ENCODE data around the gene PRAMEF1.
"Not testable (repeated sequence)": the region's sequence is repeated elsewhere in the genome, so short reads cannot be mapped to it uniquely, and the experiment has no call there.

The PRAMEF1 gene

DNA sequence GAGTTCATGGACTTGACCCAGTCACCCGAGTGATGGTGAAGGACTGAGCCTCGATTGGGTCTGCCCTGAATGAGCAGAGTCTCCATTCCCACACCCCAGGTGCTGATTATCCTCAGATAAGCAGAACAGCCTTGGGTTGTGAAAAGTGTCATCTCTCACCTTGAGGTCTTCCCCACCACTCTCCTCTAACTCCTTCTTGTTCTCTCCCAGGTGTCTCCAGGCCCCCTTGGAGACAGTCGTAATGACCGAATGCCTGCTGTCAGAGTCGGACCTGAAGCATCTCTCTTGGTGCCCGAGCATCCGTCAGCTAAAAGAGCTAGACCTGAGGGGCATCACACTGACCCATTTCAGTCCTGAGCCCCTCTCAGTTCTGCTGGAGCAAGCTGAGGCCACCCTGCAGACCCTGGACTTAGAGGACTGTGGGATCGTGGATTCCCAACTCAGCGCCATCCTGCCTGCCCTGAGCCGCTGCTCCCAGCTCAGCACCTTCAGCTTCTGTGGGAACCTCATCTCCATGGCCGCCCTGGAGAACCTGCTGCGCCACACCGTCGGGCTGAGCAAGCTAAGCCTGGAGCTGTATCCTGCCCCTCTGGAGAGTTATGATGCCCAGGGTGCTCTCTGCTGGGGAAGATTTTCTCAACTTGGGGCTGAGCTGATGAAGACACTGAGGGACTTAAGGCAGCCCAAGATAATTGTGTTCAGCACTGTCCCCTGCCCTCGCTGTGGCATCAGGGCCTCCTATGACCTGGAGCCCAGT, 14.2 kb upstream of the PRAMEF1 start:
- no peak for DNase-seq

- no peak for DNase-seq
Observed at GRCh38 chr1:12778061-12778460, 13.1 kb upstream of the PRAMEF1 start.

DNA sequence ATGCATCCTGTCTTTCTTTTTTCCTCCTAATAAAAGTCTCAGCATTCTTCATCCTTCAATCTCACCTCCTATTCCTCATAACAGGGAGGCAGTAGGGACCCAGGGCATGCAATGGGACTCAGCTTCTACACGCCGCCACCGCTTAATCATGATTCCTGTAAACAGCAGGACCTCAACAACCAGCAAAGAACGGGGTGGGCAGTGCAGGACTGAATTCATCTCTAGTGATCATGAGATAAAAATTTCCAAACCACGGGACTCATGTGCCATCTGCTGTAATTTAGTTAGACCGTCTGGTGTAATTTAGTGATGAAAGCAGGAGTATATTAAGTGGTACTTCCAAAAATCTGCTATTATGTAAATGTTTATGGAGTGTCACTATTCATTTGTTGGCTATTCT, 12.3 kb upstream of the PRAMEF1 start:
- no peak for DNase-seq

GRCh38 chr1:12781488-12781887, 9.7 kb upstream of the PRAMEF1 start:
- not testable (repeated sequence) for DNase-seq

GRCh38 chr1:12783783-12784182, 7.4 kb upstream of the PRAMEF1 start:
- DNase-seq: not testable (repeated sequence)

DNA sequence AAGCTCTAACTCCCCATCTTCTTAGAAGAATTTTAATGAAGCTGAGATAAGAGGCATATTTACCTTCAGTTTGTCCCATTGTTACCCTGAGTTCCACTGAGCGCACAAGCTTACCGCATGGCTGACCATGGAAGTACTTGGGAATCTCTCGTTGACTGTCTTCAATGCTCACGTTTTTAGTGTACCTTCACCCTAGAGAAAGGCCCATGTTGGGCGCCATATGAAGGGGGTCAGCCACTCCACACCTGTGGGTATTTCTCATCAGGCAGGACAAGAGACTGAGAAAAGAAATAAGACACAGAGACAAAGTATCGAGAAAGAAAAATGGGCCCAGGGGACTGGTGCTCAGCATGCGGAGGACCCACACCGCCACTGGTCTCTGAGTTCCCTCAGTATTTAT, 6.5 kb upstream of the PRAMEF1 start:
- not testable (repeated sequence) for DNase-seq

GRCh38 chr1:12798911-12799310, 7.7 kb downstream of the PRAMEF1 start:
- DNase-seq: no peak

DNA sequence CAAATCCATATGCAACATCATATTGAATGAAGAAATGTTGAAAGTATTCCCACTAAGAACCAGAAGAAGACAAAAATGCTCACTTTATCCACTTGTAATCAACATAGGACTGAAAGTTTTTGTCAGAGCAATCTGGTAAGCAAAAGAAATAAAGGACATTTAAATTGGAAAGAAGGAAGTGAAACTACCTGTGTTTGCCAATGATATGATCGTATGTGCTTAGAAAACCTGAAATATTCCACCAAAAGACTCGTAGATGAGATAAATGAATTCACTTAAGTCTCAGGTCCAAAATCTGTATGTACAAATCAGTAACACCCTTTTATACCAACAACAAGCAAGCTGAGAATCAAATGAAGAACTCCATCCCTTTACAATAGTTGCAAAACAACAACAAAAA, 8.5 kb downstream of the PRAMEF1 start:
- DNase-seq: no peak

GRCh38 chr1:12809933-12810332, 18.7 kb downstream of the PRAMEF1 start:
- no peak for DNase-seq

DNA sequence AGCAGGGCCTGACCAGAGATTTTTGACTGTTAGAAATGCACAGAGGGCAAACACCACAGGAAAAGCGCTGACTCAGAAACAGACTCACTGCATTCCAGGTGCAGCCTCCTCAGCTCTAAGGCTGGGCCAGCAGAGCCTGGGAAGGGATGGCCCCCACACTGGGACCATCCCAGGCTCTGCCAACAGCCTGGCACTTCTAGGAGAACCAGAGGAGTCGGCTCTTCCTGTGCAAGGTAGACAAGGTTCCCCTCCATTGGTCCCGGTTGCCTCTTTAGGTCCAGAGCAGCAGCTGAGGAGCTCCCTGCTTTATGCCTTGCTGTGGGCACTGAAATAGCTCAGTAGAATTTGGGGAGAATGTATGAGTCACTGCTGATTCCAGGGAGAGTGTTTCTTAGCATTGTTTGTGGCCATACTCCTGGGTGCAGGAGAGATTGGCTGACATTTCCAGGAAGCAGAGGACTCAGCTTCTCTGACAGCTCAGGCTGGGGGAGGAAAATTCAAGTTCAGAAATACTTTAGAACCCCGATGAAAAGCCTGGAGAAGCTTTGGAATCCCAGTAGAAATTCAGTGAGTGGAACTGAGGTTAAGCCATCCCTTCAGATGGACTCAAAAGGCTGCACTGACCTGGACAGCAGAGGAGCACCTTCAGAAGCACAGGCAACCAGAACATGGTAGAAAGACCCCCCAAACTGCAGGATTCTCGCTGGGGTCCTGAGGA, 19.7 kb downstream of the PRAMEF1 start:
- no peak for DNase-seq

GRCh38 chr1:12811409-12811784, 20.2 kb downstream of the PRAMEF1 start:
- no peak for DNase-seq

GRCh38 chr1:12819061-12819460, 27.9 kb downstream of the PRAMEF1 start:
- DNase-seq: not testable (repeated sequence)

- DNase-seq: not testable (repeated sequence)
Observed at GRCh38 chr1:12831310-12831709, 40.1 kb downstream of the PRAMEF1 start, which contains the start of gene PRAMEF11. PRAMEF11 (minus strand) TSS chr1:12831410; CDS start chr1:12828789, 2,621 bp downstream.

- not testable (repeated sequence) for DNase-seq
Observed at GRCh38 chr1:12833251-12833650, 42.1 kb downstream of the PRAMEF1 start.
